ENCODE data around the gene SMIM7.
"Not testable (repeated sequence)": the region's sequence is repeated elsewhere in the genome, so short reads cannot be mapped to it uniquely, and the experiment has no call there.

SMIM7 gene

GRCh38 chr19:16657384-16657783, 2.6 kb downstream of the SMIM7 start:
- TF ChIP-seq CTCF (conservative IDR thresholded peaks at IDR 0.05; ENCODE audit: control insufficient read depth, insufficient read depth, low read depth, low read length) = no peak
- no peak overlapping the region for H3K4me3 ChIP-seq (ENCODE audit: control insufficient read depth, low read depth, low read length)
- no peak for DNase-seq (ENCODE audit: low read depth)

DNA sequence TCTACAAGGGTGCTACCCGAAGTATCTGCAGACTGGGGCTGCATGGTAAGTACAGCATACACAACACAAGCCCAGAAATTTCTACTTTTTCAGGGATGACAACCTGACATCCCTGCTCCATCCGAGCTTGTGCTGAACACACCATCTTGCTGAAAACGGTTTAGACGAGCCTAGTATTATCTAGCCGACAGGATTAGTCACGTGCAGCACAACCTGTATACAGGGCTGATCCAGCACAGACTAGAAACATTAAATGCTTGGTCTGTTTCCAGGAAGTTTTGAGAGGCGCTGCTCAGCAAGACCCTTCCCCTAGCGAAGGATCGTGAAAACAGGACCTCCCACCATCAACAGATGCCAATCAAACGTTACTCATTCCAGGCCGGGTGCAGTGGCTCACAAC, 4.2 kb downstream of the SMIM7 start:
- no peak for DNase-seq (ENCODE audit: low read depth)
- no peak for TF ChIP-seq CTCF (conservative IDR thresholded peaks at IDR 0.05; ENCODE audit: control insufficient read depth, insufficient read depth, low read depth, low read length)
- no peak overlapping the region for H3K4me3 ChIP-seq (ENCODE audit: control insufficient read depth, low read depth, low read length)

GRCh38 chr19:16654627-16655026, 5.3 kb downstream of the SMIM7 start:
- no peak overlapping the region for H3K4me3 ChIP-seq (ENCODE audit: control insufficient read depth, low read depth, low read length)
- peak; percentile 37 for DNase-seq (ENCODE audit: low read depth)
- TF ChIP-seq CTCF (conservative IDR thresholded peaks at IDR 0.05; ENCODE audit: control insufficient read depth, insufficient read depth, low read depth, low read length) = no peak

- DNase-seq (ENCODE audit: low read depth) = peak; percentile 27
- H3K4me3 ChIP-seq (ENCODE audit: control insufficient read depth, low read depth, low read length) = no peak overlapping the region
- no peak for TF ChIP-seq CTCF (conservative IDR thresholded peaks at IDR 0.05; ENCODE audit: control insufficient read depth, insufficient read depth, low read depth, low read length)
Observed at GRCh38 chr19:16654140-16654539, 5.8 kb downstream of the SMIM7 start.

DNA sequence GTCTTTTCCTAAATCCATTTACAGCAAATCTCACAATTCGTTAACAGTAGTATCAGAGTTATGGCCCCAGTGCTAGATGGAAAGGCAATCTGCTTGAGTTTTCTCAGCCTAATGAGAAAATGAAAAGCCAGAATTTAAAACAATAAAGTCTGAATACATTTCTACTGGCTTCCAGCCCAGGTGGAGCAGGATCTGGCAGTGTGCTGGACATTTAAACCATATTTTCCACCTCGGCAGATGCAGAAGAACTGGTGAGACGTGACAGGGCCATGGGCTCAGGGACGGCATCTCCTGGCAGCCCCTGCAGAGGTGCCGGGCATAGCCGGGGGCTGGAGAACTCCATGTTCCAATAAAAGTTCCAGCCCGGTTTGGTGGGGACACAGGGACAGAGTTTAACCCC, 7.1 kb downstream of the SMIM7 start:
- TF ChIP-seq CTCF (conservative IDR thresholded peaks at IDR 0.05; ENCODE audit: control insufficient read depth, insufficient read depth, low read depth, low read length) = no peak
- H3K4me3 ChIP-seq (ENCODE audit: control insufficient read depth, low read depth, low read length) = no peak overlapping the region
- no peak for DNase-seq (ENCODE audit: low read depth)

- not testable (repeated sequence) for H3K4me3 ChIP-seq (ENCODE audit: control insufficient read depth, low read depth, low read length); DNase-seq (ENCODE audit: low read depth)
Observed at GRCh38 chr19:16651421-16652188, 8.3 kb downstream of the SMIM7 start.

- H3K4me3 ChIP-seq (ENCODE audit: control insufficient read depth, low read depth, low read length) = no peak overlapping the region
- no peak for TF ChIP-seq CTCF (conservative IDR thresholded peaks at IDR 0.05; ENCODE audit: control insufficient read depth, insufficient read depth, low read depth, low read length)
- DNase-seq (ENCODE audit: low read depth) = no peak
Observed at GRCh38 chr19:16650821-16651220, 9.1 kb downstream of the SMIM7 start.
